GM18499 (cell line): ENCODE measurements around the gene GIPC1.
"Not testable (repeated sequence)": the region's sequence is repeated elsewhere in the genome, so short reads cannot be mapped to it uniquely, and the experiment has no call there.

ENCODE experiments used
- ATAC-seq: cut with Tn5 transposase; IDR thresholded peaks from one replicate; pipeline ENCODE4 v1.9.1; 2021; ENCODE audit warnings: moderate number of reproducible peaks; ENCODE audit not compliant: insufficient read depth, unreplicated experiment

Gene GIPC1

GRCh38 chr19:14496029-14496833, at the start of gene GIPC1:
Gene GIPC1 (minus strand): TSS chr19:14496127. CDS start chr19:14482976, 13,151 bp downstream.
- ATAC-seq: no peak

GRCh38 chr19:14545716-14546082, 49.8 kb upstream of the GIPC1 start:
- no peak for ATAC-seq

GRCh38 chr19:14544977-14545715, 49.2 kb upstream of the GIPC1 start:
- no peak for ATAC-seq

GRCh38 chr19:14544047-14544446, 48.1 kb upstream of the GIPC1 start:
- no peak for ATAC-seq

GRCh38 chr19:14542711-14543328, 46.9 kb upstream of the GIPC1 start:
- no peak for ATAC-seq

GRCh38 chr19:14541979-14542378, 46.1 kb upstream of the GIPC1 start:
- ATAC-seq: not testable (repeated sequence)

GRCh38 chr19:14540741-14541525, 45.0 kb upstream of the GIPC1 start:
- ATAC-seq: no peak

- ATAC-seq: no peak
These were observed 41.2 kb upstream of the GIPC1 start for GRCh38 chr19:14536926-14537692.

- no peak for ATAC-seq
These were observed 37.5 kb upstream of the GIPC1 start for GRCh38 chr19:14533450-14533849.

GRCh38 chr19:14530506-14530905, 34.6 kb upstream of the GIPC1 start:
- ATAC-seq: no peak

- no peak for ATAC-seq
These were observed 34.0 kb upstream of the GIPC1 start for GRCh38 chr19:14530005-14530348.

GRCh38 chr19:14529254-14530004, 33.5 kb upstream of the GIPC1 start, which contains the start of gene TECR:
Gene TECR (plus strand): TSS chr19:14529594. CDS start chr19:14529697, 103 bp downstream.
- peak; percentile 91 for ATAC-seq

GRCh38 chr19:14528419-14529253, 32.7 kb upstream of the GIPC1 start:
- no peak for ATAC-seq

- no peak for ATAC-seq
These were observed 30.5 kb upstream of the GIPC1 start for GRCh38 chr19:14526423-14526822.

- no peak for ATAC-seq
These were observed 29.8 kb upstream of the GIPC1 start for GRCh38 chr19:14525729-14526128.

- no peak for ATAC-seq
These were observed 24.6 kb upstream of the GIPC1 start for GRCh38 chr19:14520543-14520942.

GRCh38 chr19:14519860-14520407, 24.0 kb upstream of the GIPC1 start:
- no peak for ATAC-seq
